ENCODE results near the gene CELA1.
"Not testable (repeated sequence)": the region's sequence is repeated elsewhere in the genome, so short reads cannot be mapped to it uniquely, and the experiment has no call there.

The CELA1 gene

GRCh38 chr12:51318057-51318806 lies 28.2 kb downstream of the CELA1 start:
- DNase-seq (ENCODE audit: low read depth), result not testable (repeated sequence)

- DNase-seq (ENCODE audit: low read depth), result no peak
Observed at GRCh38 chr12:51311389-51311788, 35.1 kb downstream of the CELA1 start.

GRCh38 chr12:51307655-51308593 lies 38.6 kb downstream of the CELA1 start:
- peak; percentile 69 for DNase-seq (ENCODE audit: low read depth)

GRCh38 chr12:51306507-51306906 lies 40.0 kb downstream of the CELA1 start:
- DNase-seq (ENCODE audit: low read depth), result no peak

GRCh38 chr12:51300768-51301167 lies 45.7 kb downstream of the CELA1 start:
- not testable (repeated sequence) for DNase-seq (ENCODE audit: low read depth)

- DNase-seq (ENCODE audit: low read depth), result no peak
Observed at GRCh38 chr12:51295651-51296050, 50.8 kb downstream of the CELA1 start.

- not testable (repeated sequence) for DNase-seq (ENCODE audit: low read depth)
Observed at GRCh38 chr12:51294097-51294496, 52.4 kb downstream of the CELA1 start.

GRCh38 chr12:51293696-51294095 lies 52.8 kb downstream of the CELA1 start:
- no peak for DNase-seq (ENCODE audit: low read depth)

GRCh38 chr12:51291603-51292513 lies 54.6 kb downstream of the CELA1 start:
- DNase-seq (ENCODE audit: low read depth), result not testable (repeated sequence)

- DNase-seq (ENCODE audit: low read depth), result no peak
Observed at GRCh38 chr12:51285843-51286242, 60.6 kb downstream of the CELA1 start.

- DNase-seq (ENCODE audit: low read depth), result no peak
Observed at GRCh38 chr12:51281202-51281924, 65.1 kb downstream of the CELA1 start.

Data from HS-27A (cell line).